ENCODE data around the gene LTB4R2. TPM values are rescaled to one million over a fixed set of nuclear protein-coding genes. Genes with fewer than 3 reads are reported as not detected.

LTB4R2 gene
- polyA plus RNA-seq (2011; rRNA removed) (0.98 and 1.6 TPM in 2 replicates), polyA minus RNA-seq (2011; rRNA and poly(A)+ RNA removed) (1.2 and 2.5 TPM in 2 replicates)

- ChIA-PET POLR2A (interaction anchor here (1.1 kb wide), 1 partner anchor 114 kb away, joined by 3 read pairs; the partner anchor contains the start of gene TM9SF1), CTCF (interaction anchor here (0.7 to 8.0 kb wide), 19 partner anchors 9 to 252 kb away, joined by 3 to 107 read pairs (median 7); partner anchors contain the start of genes CBLN3, DHRS1, KHNYN and NOP9)
- H3K27me3 ChIP-seq (ENCODE audit: control insufficient read depth, insufficient read depth, low read length), result no peaks in the 10 kb centered on the region
- no peak for TF ChIP-seq CTCF (IDR thresholded peaks at IDR 0.05; ENCODE audit: insufficient read depth, low read depth, low read length)
- no peak for DNase-seq (ENCODE audit: low read depth)
- peak within 1 kb of the TSS; percentile 25 for H3K4me3 ChIP-seq (ENCODE audit: low read depth, low read length)
- peaks cover 12% of the 10 kb centered on the region for H3K36me3 ChIP-seq (ENCODE audit: control insufficient read depth, insufficient read depth, low read length)
Observed at GRCh38 chr14:24309538-24310264, at the start of gene LTB4R2. LTB4R2 (plus strand) TSS chr14:24310140; CDS start chr14:24310665, 525 bp downstream.

- no peak for TF ChIP-seq CTCF (IDR thresholded peaks at IDR 0.05; ENCODE audit: insufficient read depth, low read depth, low read length)
- CTCF ChIA-PET, result interaction anchor here (1.1 to 3.6 kb wide), 2 partner anchors 10 to 72 kb away, joined by 3 to 16 read pairs; partner anchors contain the start of gene RABGGTA
Observed at GRCh38 chr14:24260780-24261157, 49.2 kb upstream of the LTB4R2 start.

GRCh38 chr14:24261256-24261968, 48.5 kb upstream of the LTB4R2 start:
- TF ChIP-seq CTCF (IDR thresholded peaks at IDR 0.05; ENCODE audit: insufficient read depth, low read depth, low read length), result no peak
- ChIA-PET CTCF (interaction anchor here (1.1 to 3.9 kb wide), 4 partner anchors 9 to 72 kb away, joined by 3 to 16 read pairs (median 14); partner anchors contain the start of genes RABGGTA and TINF2), POLR2A (interaction anchor here (0.6 kb wide), 1 partner anchor 117 kb away, joined by 3 read pairs; no protein-coding TSS in a partner anchor)
- DNase-seq (ENCODE audit: low read depth), result no peak
- Histone ChIP-seq H3K27me3 (ENCODE audit: control insufficient read depth, insufficient read depth, low read length) (no peaks in the 10 kb centered on the region), H3K36me3 (ENCODE audit: control insufficient read depth, insufficient read depth, low read length) (peaks cover 4% of the 10 kb centered on the region), H3K4me3 (ENCODE audit: low read depth, low read length) (no peak overlapping the region)

More at GRCh38 chr14:24260780-24261157, 49.2 kb upstream of the LTB4R2 start:
- Histone ChIP-seq H3K4me3 (ENCODE audit: low read depth, low read length) (no peak overlapping the region), H3K27me3 (ENCODE audit: control insufficient read depth, insufficient read depth, low read length) (no peaks in the 10 kb centered on the region), H3K36me3 (ENCODE audit: control insufficient read depth, insufficient read depth, low read length) (peaks cover 2% of the 10 kb centered on the region)
- POLR2A ChIA-PET, result interaction anchor here (0.6 kb wide), 1 partner anchor 118 kb away, joined by 3 read pairs; no protein-coding TSS in a partner anchor
- no peak for DNase-seq (ENCODE audit: low read depth)

- no peak for DNase-seq (ENCODE audit: low read depth)
- H3K27me3 ChIP-seq (ENCODE audit: control insufficient read depth, insufficient read depth, low read length), result no peaks in the 10 kb centered on the region
- CTCF ChIA-PET, result interaction anchor here (1.1 to 3.9 kb wide), 5 partner anchors 9 to 170 kb away, joined by 3 to 16 read pairs (median 12); partner anchors contain the start of genes RABGGTA and TINF2
- no peak overlapping the region for H3K4me3 ChIP-seq (ENCODE audit: low read depth, low read length)
- POLR2A ChIA-PET, result no interaction called here
- TF ChIP-seq CTCF (IDR thresholded peaks at IDR 0.05; ENCODE audit: insufficient read depth, low read depth, low read length), result no peak
- H3K36me3 ChIP-seq (ENCODE audit: control insufficient read depth, insufficient read depth, low read length), result peaks cover 8% of the 10 kb centered on the region
Observed at GRCh38 chr14:24261969-24262327, 48.0 kb upstream of the LTB4R2 start.

Data from BJ (cell line).